Right hindlimb (tissue), 1 donor: Measurements from ENCODE around the gene EMC8.

Source experiments
- DNase-seq: peaks from one replicate; pipeline ENCODE4 v3.0.0-alpha.2; 2018

EMC8 gene

DNA sequence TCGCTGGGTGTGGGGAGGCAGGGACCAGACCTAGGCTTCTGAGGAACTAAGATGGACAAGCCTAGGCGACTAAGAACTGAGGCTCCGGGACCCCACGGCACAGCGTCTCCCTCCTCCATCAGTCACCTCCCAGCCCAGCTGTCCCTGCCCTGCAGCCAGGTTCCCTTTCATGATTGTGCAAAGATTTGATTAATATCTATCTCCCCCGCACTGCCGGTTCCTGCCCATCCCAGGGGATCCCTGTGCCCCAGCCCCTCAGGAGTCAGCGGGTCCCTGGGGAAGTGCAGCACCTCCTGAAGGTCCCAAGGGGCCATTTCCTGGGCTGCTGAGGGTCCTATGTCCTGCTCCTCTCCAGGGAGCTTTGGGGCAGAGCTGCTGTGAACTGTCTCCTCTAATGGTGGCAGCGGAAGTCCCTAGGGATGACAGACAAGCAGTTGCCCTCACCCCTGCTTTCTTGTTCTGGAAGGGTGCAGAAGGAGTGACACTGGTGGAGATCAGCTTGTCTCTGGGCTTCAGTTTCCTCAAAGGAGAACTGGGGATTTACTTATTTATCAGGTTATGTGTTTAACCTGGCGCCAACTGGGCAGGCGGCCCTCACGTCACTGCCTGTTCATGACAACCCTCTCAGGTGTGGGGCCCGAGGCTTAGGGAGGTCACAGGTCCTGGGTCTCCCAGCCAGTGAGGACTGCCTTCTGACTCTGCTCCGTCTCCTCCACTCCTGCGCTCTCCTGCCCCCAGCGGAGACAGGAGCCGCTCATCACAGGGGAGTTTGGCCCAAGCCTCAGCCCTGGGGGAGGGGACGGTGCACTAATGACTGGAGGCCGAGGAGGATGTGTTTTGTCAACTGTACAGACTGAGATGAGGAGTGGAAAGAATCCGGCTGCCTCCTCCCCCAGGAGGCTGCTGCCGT lies 46.6 kb downstream of the EMC8 start:
- DNase-seq = peak; percentile 44

DNA sequence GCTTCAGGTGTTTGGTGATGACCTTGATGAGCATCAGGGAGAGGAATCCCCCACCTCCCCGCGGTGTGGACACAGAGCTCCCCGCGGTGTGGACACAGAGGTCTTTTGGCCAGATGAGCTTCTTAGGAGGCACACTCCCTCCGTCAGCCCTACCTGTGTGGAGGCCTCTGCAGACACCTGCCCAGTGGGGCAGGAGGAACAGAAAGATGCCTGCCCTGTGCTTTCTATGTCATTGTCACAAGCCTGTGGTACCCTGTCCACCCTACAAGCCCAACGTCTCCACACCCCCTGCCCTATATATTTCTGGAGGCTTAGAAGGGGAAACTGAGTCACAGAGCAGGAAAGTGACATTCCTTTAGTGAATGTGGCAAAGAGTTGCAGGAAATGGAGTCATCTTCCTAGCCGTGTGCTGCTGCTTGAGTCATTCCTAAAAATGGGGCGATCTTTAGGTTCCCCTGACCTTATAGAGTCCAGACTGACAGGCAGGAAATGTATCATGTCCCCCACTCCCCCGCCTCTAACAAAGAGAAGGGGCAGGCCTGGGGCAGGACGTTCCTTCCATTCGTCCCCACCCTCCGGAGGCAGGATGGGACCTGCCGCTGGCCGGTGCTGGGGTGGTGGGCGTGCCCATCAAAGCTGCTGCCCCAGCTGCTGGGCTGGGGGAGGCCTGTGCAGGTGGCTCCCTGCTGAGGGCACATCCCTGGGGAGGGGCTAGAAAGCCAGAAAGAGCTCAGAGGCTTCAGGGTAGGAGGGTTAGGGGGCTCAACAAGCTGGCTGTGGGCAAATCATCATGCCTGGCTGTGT lies 47.4 kb downstream of the EMC8 start:
- no peak for DNase-seq

DNA sequence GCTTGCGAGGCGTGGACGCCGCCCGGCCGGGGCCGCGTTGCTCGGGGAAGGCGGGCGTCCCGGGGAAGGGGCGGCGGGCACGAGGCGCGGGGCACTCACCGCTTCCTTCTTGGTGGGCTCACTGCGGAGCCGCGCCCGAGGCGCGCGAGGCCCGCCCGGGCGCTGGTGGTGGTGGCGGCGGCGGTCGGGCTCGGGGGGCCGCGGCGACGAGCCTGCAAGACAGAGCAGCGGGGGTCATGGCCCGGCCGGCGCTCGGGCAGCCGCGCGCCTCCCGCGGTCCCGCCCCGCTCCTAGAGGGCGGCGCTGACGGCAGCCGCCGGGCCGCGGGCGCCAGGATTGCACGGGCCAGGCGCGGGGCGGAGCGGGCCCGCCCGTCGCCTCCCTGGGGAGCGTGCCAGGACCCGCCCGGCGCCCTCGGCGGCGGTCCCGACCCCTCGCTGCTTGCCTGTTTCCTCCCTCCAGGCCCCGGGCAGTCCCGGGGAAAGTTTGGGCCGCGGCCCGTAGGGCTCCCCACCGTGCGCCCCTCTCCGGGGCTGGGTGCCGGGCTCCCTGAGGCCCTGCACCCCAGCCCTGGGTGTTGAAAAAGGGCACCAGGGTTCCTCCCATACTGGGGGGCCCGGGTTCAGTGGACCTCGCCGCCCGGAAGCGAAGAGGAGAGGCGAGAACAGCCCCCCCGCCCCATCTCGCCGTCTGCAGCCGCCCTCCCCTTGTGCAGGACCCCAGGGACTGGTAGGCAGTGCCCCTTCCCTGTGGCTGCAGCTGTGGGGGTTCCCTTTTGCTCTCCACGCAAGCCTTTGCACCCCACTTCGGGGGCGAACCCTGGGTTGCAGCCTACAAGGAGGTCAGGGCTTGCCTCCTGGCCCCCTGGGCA lies 48.3 kb downstream of the EMC8 start, which contains the start of gene C16orf74:
Gene C16orf74, minus strand, starts transcription at position 270 of the 871 bp plus-strand sequence. CDS start 15,879 bp downstream, outside the sequence.
- DNase-seq = no peak

DNA sequence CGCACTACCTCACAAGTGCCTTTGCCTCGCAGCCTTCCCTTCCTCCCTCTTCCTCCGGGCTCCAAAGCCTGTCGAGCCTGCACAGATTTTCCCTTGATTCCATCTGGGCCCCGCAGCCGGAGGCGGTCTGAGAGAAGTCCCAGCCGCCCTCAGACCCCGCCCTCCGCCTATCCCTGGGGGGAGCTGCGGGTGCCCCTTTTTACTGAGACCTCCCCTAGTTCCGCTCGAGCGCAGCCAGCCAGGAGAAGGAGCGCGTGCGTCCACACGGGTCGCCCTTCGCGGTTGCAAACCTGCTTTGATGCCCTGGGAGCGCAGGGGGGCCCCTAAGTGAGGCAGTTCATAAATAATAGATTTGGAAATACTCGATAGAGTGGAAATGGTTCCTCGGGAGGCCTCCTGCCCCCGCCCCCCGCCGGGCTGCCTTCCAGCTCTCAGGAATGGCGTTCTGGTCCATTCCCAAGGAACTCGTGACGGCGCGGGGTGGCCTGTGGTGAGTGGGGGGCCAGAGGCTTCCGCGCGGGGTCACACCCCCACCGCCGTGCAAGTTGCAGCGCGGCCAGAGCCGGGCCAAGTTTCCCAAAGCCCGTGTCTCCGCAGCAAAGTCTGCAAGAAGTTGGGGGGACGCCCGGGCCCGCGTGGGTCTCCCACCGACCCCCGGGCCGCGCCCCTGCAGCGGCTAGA lies 49.1 kb downstream of the EMC8 start:
- DNase-seq = peak; percentile 63

DNA sequence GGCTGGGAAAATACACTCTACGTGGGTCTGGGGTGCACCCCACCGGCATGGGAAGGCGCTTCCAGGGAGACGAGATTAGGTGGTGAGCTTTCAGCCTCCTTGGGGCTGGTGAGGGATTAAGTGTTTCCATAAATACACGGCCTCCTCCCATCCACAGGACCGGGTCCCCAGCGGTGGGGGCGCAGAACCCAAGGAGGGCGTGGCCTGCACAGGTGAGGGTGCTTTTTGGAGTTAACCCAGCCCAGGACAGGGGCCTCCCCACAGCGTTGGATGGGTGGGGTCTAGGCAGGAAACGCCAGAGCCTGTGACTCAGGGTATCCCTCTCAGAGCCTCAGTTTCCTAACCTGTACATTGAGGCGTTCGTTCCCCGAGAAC lies 49.6 kb downstream of the EMC8 start:
- DNase-seq = no peak

DNA sequence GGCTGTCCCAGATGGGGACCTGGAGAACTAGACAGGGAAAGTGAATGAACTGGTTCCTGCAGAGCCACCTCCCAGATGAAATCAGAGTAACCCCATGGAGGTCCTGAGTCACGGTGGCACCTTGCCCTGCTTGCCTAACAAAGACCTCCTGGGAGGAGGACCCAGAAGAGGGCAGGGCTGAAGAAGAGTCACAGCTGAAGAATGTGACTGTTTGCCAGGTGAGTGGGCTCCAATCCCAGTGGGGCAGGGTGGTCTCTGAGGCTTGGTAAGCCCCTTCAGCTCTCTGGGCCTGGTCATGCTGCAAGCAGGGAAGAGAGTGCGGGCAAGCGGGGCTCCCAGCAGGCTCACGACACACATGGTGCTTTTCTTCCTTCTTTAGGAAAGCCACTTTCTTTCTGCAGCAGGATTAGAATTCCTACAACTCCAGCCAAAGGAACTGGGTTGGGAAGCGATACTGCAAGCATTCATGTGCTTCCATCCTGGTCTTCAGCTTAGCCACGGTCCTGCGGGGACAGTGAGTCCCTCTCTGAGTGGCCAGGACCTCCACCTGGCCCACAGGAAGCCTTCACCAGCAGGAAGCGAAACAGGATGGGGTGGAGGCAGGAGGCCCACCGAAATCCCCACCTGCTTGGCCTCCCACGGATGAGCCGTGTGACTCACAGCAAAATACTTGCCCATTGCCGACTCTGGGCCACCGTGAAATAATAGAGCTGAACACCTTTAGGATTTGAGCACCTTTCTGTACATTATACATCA lies 52.7 kb downstream of the EMC8 start:
- DNase-seq = no peak

DNA sequence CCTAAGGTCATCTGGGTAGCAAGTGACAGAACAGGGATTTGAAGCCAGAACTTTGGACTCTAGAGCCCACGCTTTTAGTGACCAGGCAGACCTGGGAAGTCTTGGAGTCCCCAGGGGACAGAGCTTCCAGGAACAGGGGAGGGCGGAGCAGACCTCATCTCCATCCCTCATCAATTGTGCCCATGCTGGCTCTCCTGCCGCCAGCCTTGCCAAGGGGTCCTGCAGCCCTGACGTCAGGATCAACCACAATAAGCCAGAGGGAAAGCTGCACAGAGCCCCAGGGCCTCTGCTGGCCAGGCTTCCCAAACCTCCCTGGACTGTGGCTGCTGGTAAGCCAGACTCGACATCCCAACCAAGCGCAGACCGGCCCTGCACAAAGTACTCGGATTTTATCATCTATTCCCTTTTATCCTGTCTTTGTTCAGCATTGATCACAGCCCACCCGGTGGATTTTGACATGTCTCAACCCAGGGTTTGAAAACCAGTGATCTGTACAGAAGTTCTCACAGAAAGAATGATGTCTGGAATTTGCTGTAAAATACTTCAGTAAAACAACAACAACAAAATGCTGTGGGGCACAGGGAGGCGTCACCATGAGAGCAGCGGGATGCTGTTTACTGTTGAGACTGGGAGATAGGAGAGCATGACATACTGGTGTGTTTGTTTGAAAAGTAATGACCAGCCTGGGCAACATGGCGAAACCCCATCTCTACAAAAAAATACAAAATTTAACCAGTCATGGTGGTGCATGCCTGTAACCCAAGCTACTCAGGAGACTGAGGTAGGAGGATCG lies 60.2 kb downstream of the EMC8 start:
- no peak for DNase-seq

DNA sequence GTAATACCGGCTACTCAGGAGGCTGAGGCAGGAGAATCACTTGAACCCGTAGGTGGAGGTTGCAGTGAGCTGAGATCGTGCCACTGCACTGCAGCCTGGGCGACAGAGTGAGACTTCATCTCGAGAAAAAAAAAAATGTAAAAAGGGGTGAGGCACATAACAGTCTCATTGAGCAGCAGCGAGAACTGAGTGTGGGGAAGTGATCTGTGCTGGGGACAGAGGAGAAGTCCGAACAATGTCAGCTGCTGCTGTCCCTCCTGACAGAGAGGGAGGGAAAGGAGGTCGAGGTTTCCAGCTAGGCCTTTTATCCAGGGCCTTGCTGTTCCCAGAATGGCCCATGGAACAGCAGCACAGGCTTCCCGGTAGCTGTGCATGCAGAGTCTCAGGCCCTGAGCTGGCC lies 62.4 kb downstream of the EMC8 start:
- DNase-seq = no peak

DNA sequence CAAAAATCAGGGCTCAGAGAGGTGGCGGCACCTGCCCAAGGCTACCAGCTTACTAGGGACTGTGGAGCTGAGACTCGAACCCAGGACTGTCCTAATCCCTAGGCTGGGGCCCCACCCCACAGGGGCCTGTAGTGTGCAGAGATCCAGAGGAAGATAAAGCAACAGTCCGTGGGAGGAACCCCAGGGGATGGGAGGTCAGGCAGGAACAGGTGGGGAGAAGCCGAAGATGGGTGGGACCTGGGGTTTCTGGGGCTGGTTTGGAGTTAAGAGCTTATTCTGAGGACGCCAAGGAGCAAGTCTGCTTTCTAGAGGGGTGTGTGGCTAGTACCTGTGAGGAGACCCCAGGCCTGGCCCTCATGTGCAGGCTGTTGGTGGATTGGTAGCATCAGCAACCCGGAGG lies 63.4 kb downstream of the EMC8 start:
- DNase-seq = no peak

DNA sequence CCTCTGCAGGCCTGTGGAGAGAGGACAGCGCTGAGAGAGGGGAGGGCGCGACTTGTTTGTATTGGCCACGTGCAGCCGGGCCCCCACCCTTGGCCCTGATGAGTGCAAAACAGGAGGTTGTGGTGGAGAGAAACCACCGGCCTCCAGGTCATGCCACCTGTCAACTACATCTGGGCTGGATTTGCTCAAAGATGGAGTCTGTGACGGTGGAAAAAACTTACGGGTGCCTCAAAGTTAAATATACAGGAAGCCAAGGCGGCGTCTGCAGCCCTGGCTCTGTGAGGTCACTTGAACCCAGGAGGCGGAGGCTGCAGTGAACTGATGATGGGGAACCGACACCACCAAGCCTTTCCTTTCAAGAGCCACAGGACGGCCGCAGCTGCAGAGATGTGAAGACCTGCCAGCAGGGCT lies 64.1 kb downstream of the EMC8 start:
- DNase-seq = no peak

DNA sequence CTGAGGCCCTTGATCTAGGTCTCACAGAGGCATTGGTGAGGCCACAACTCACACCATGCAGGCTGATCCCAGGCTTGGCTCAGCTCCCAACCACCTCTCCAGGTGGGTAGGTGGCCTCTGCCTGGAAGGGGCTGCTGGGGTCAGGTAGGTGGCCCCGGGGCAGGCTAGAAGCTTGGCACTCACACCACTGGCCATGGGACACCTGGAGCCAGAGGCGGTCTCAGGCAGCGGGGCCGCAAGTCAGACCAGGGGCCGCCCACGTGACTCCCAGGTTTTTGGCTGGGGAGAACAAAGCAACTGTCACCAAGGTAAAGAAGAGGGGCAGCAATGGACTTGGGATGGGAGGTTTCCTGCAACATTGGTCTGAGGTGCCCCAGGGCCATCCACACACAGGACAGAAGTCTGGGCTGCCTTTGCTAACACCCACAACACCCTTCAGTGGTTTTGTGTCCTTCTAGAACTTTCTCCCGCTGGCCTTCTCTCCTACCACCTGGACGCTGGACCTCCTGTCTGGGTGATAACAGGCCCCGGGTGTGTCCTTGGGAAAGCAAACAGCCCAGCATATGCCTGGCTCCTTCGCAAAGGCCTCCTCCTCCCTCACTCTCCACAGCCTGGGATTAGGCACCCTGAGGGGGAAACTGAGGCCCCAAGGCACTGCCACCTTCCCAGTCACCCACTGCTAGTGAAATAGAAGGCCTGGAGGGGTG lies 64.9 kb downstream of the EMC8 start:
- no peak for DNase-seq

DNA sequence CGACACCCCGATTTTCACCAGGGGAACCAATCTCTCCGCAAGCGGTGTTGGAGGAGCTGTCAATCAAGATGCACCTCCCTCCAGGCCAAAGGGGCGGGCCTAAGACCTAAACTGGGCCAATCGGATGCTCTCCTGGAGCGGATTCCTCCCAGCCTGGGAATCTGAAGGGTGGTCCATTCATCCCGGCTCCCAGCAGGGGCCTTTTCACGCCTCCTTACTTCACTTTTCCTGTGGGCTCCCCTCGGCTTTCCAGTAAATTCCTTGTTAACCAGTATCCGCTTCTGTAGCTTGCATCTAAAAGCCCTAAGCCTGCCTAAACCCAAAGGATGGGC lies 65.5 kb downstream of the EMC8 start:
- DNase-seq = no peak

DNA sequence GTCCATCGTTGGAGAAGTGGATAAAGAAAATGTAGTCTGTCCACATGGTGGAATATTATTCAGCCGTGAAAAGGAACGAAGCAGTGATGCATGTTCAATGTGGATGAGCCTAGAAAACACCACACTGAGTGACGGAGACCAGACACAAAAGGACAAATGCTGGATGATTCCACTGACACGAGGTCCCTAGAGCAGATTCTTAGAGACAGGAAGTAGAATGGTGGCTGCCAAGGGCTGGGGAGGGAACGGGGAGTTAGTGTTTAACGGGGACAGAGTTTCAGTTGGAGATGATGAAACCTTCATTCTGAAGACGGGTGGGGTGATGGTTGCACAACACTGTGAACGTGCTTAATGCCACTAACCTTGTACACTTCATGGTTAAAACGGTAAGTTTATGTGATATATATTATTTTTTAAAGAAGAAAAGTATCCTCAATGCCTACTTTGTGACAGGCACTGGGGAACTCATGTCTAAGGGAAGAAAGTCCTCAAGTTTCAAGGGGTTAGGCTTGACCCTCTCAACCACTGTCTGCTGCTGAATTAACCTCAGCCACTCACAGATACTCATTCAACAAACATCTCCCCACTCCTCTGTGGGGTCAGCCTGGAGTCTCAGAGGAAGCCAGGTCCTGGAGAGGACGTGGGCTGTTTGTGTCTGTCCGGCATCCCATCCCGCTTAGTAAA lies 66.0 kb downstream of the EMC8 start:
- no peak for DNase-seq

DNA sequence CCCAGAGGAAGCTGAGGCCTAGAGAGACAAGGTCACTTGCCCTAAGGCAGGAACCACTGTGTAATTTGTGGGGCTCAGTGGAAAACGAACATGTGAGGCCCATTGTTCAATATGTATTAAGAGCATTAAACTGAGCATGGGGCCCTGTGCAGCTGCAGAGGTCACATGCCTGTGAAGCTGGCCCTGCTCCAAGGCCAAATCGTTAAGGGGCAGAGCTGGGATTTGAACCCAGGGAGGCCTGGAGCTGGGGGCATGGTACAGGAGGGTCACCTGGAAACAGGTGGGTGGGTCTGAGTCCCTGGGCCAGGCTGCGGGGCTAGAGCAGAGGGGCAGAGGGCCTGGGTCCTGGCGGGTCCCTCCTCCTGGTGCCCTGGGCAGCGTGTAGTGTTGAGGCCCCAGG lies 68.2 kb downstream of the EMC8 start:
- no peak for DNase-seq

DNA sequence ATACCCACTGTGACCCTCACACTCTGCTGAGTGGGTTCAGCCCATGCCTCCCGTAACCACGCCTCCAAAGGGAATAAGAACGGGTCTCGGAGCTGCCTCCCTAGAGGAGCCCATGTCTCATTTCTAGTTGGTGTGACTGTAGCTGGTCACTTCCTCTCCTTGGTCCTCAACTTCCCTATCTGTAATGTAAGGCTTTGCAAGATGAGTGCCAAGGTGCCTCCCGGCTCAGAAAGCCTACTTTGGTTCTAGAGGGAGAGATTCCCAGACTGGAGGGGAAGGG lies 69.2 kb downstream of the EMC8 start:
- DNase-seq = no peak

DNA sequence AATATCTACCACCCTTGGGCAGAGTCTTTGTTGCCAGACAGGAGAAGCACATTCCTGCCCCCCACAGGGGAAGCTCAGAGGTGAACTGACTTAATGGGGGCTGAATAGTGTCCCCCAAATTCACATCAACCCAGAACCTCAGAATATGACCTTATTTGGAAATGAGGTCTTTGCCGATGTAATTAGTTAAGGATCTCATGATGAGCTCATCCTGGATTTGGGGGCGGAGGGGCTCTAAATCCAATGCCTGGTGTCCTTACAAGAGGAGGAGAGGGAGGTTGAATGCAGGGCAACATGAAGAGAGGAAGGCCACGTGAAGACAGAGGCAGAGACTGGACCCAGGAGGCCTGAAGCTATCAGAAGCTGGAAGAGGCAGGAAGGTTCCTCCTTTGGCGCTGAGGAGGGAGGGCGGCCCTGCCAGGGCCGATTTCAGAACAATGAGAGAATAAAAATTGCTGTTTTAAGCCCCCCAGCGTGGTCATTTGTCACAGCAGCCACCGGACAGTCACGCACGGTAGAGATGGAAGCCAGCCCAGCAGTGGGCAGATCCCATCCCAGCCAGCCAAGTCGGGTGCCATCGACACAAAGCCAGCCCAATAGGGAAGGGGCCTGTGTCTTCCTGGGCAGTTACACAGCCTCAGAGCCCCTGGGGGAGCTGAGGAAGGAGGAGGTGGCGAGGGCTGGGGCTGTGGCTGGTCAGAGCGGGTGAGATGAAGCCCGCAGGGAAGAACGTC lies 69.7 kb downstream of the EMC8 start:
- no peak for DNase-seq

DNA sequence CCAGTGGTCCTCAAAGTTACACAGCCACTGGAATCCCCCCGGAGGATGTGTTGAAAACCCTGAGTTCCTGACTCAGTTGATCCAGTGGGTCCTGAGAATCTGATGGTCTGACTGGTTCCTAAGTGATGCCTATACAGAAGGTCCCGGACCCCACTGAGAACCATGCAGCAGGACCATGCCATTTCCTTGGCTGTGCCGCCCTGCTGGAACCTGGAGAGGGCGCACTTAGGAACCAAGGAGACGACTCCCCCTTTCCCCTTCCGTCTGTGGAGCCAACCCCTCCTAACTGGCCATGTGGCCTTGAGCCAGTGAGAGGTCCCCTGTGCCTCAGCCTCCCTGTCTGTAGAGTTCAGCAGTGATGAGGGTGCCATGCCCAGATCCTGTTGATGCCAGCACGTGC lies 70.5 kb downstream of the EMC8 start:
- no peak for DNase-seq
